NCI-H2196 treated with DMSO at 0.1 percent for 48 hours (cell line): ENCODE data around the gene CUBN.

ENCODE experiments used
- DNase-seq: peaks from one replicate; lab custom pipeline; 2025; ENCODE audit not compliant: unreplicated experiment; lab: John Stamatoyannopoulos, UW

Gene CUBN

GRCh38 chr10:17043586-17043985, 86.0 kb downstream of the CUBN start:
- no peak for DNase-seq

GRCh38 chr10:17041626-17042520, 87.7 kb downstream of the CUBN start:
- DNase-seq = no peak

GRCh38 chr10:17038627-17039026, 91.0 kb downstream of the CUBN start:
- DNase-seq = no peak

GRCh38 chr10:17037910-17038309, 91.7 kb downstream of the CUBN start:
- DNase-seq = no peak

DNA sequence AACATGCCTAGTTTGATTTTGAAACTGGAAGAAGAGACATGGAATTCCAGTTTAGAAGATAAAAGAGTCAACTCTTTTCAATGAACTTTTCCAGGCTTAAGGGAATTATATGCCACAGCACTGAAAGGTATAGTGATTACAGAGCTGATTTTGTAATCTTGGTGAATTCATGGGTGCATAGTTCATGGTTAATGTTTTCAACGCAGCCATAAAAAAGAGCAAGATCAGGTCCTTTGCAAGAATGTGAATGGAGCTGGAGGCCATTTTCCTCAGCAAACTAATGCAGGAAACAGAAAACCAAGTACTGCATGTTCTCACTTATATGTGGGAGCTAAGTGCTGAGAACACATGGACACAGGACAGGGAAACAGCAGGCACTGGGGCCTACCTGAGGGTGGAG, 94.2 kb downstream of the CUBN start:
- no peak for DNase-seq

DNA sequence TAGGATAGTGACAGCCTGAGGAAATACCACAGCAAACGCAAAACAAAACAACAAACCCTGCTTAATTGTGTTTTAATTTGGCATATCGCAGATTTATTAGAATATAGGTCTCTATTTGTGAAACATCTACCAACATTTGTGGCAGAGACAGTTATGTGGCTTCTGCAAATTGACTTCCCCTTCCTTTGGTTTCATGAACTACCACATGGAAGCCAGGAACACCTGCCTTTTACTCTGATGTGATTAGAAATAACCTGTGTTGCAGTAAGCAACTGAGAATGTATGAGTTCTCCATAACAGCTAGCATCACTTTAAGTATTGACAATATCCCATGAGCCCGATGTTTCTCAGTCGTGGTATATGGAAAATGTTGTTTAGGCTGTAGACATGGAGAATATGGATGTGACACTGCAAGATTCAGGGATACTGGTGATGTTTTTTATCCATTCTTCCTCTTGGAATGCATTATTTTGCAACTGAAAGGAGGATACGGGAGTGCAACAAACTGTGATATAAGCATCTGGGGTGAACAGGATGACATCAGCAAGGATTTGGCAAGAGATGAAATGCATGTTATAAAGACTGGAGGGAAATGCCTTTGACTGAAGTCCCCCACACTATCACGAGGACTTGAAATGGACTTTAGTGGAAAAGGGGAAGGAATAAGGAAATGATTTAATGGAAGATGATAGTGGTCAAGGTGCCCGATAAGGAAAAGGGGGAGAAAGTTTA, 95.9 kb downstream of the CUBN start:
- no peak for DNase-seq

- no peak for DNase-seq
Observed at GRCh38 chr10:17031637-17032635, 97.7 kb downstream of the CUBN start.

- no peak for DNase-seq
Observed at GRCh38 chr10:17029581-17030271, 99.9 kb downstream of the CUBN start.

DNA sequence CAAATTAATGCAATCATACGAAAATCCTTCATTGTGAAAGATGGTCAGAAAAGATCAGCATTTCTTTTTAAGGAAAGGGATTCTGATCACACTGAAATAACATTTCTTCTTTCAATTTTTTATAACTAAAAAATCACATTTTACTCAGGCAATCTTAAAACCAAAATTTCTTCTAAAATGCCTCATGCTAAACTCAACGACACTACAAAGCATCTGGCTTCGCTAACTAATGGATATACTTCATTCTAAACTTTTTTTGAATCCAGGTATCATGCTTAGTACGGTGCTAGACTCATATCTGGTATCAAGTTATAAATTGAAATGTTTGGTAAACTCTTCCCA, 100.4 kb downstream of the CUBN start:
- DNase-seq = no peak

- no peak for DNase-seq
Observed at GRCh38 chr10:17028798-17029197, 100.8 kb downstream of the CUBN start.

DNA sequence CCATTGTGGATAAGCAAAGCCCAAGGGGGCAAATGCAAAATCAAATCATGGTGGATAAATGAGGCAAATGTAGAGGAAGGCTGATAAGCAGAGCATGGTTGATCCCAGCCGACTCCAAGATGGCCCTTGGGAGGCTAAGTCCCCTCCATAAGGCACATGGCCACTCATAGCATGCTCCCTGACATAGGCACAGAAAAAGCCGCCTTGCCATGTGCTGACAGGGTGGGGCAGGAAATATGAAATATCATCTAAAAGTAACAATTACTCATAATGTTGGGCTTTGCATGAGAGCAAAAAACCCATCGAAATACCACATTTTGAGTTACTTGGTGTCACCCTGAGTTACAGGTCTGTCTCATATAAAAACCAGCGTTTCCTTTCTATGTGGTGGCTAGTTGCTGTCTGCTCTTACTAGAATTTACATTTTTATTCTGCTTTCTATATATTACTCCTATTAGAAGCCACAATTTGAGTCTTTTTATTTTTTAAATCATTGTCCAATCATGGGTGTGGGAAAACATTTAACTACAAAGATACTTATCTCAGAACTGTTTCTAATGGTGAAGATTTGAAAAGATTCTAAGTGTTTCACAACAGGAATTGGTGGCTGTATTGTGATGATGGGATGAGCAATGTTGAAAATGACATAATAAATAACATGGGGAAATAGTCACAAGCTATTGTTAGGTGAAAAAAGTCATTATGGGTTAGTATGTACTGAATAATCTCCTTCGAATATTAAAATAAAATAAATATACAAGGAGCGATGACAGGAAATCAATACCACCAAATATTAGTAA, 102.7 kb downstream of the CUBN start:
- no peak for DNase-seq

DNA sequence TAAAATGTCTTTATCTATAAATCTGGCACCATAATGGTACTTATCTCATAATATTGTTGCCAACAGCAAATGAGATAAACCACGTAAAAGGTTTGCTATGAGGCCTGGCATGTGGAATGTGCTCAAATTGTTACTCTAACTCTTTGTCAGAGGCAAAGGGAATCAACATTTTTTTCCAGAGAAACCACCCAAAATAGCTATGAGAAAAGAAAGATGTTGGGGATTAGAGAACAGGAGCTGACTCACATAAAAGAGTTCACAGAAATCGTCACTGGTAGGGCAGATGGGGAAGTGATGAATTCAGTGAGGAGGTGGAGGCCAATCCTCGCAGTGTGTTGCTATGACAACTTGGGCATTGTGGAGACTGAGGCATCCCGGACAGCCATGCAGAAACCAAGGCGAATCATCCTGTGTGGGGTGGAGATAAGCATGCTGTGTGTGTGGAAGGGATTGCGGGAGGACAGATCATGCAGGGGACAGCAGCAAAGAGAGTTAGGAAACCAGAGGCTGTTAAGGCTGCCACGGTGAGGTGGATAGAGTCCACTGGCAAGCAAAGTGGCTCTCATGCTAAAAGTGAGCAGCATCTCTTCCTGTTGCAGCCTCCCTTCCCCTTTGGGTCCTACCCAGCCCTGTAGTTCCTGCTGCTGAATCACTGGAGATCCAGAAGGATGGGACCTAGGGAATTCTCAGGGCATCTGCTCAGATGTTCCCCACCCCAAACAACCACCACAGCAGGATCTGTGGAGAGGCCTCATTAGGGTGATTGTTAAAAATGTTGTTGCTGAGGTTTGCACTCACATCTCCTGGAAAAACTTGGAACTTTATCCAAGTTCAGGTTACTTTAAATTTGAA, 103.9 kb downstream of the CUBN start:
- DNase-seq = no peak

- no peak for DNase-seq
Observed at GRCh38 chr10:17024461-17024860, 105.2 kb downstream of the CUBN start.

DNA sequence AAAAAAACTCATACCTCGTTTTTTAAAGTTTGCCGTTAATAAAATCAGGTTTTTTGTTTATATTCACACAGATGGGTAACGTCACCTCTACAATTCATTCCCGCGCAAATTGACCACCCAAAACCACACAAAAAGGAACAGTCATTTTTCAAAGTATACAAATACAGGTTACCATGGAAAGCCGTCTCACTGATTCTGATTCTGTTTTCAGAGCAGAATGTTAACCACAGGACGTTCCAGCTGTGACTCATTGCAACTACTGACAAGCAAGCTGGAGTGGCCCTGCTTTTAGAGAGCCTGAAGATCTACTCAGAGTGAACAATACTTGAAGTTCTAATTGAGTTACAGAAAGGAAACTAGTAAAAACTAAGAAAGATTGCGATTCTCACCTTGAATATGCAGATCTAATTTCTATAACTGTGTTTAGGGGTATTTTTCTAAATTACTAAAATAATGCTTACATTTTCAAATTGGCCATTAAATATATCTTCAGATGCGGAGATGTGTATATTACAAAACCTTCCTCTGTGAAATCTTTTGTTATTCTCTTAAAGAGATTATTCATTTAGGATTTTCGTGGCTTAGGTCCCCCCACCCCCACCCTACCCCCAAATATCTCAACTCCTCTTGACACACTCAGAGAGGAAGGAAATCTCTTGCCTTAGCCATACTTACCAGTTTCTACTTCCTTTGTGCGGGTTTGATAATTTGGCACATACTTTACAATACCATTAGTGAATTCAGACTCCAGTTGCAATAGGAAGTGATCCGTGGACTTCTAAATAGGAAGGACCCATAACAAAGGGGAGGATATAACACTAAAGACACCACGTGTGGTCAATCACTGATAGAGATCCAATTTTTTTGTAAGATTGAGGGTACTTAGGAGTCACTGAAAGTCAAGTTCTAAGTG, 106.0 kb downstream of the CUBN start:
- DNase-seq = no peak

GRCh38 chr10:17022896-17023295, 106.7 kb downstream of the CUBN start:
- DNase-seq = no peak

- DNase-seq = no peak
Observed at GRCh38 chr10:17022466-17022825, 107.2 kb downstream of the CUBN start.

DNA sequence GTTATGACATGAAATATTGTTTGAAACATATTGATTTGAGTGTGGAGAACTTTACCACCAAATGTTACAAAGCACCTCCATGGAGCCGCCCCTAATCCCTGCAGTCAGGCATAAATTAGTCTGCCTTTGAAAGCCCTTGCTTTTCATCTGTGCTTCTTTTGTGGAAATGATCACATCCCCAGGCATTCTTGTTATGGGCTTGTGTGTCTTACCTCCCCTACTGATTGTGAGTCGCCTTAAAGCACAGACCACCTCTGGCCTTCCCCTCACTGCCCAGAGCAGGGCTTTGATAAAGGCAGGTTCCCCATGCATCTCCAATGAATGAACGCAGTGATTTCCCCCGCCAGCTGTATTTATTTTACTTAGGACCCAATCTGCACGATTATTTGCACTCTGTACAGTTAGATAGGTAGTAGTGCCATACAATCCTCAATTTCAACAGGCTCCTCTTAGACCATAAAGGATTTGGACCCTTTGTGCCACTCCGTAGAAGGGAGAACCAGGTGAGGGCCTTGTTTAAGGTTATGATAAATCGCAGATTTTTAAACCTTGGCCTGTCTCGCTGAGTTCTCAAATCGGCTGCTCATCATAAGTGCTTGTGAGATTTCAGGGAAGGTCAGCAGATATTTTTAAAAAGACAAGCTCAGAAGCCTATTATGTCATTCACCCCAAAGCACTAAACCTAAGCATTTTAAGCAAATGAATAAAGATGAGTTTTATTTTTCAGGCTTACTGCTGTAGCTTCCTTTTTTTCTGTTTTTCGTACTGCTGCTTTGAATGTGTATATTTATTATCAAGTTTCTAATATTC, 107.8 kb downstream of the CUBN start:
- no peak for DNase-seq
